ENCODE data around the gene SPTA1.
"Not testable (repeated sequence)": the region's sequence is repeated elsewhere in the genome, so short reads cannot be mapped to it uniquely, and the experiment has no call there.

SPTA1 gene

GRCh38 chr1:158700552-158700951, 14.0 kb upstream of the SPTA1 start, which contains the start of gene OR6K2:
Gene OR6K2 (minus strand): TSS chr1:158700652. CDS start chr1:158700652, 0 bp downstream.
- ATAC-seq (replicated peaks) (no peak), DNase-seq (no peak)
- Mint-ChIP-seq H3K27me3 (peaks cover 23 to 29% of the 10 kb centered on the region in 2 donors), H3K27ac (no peak within 1 kb of the TSS), H3K9me3 (no peaks in the 10 kb centered on the region), H3K4me3 (no peak within 1 kb of the TSS), H3K4me1 (ENCODE audit: low read depth in 2 of 2) (no peaks in the 10 kb centered on the region), H3K36me3 (ENCODE audit: insufficient read depth) (no peaks in the 10 kb centered on the region)

DNA sequence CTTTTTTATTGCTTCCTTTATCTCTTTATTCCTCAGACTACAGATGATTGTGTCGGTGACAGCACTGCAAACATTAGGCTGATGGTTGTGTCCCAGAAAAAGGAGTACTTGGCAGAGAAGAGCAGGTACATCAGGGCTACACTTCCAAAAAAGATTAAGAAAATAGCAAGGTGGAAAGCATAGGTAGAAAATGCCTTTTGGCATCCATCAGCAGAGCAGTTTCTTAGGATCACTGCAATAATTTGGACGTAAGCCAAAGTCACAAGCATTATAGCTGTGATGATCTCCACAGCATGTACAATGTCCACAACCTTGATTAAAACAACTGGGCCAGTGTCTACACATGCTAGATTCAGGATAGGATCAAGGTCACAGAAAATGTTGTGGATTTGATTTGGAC, 8.1 kb upstream of the SPTA1 start:
- Mint-ChIP-seq H3K27me3 (peaks cover 22 to 37% of the 10 kb centered on the region in 2 donors), H3K4me3 (no peak overlapping the region), H3K36me3 (ENCODE audit: insufficient read depth) (no peaks in the 10 kb centered on the region), H3K27ac (no peak overlapping the region), H3K9me3 (no peaks in the 10 kb centered on the region), H3K4me1 (ENCODE audit: low read depth in 2 of 2) (no peaks in the 10 kb centered on the region)
- DNase-seq, result no peak
- no peak for ATAC-seq (replicated peaks)

GRCh38 chr1:158692356-158692755, 5.8 kb upstream of the SPTA1 start:
- Mint-ChIP-seq H3K36me3 (ENCODE audit: insufficient read depth) (no peaks in the 10 kb centered on the region), H3K9me3 (no peaks in the 10 kb centered on the region), H3K4me3 (no peak overlapping the region), H3K4me1 (ENCODE audit: low read depth in 2 of 2) (no peaks in the 10 kb centered on the region), H3K27me3 (peaks cover 18 to 45% of the 10 kb centered on the region in 2 donors), H3K27ac (no peak overlapping the region)
- DNase-seq, result no peak
- no peak for ATAC-seq (replicated peaks)

DNA sequence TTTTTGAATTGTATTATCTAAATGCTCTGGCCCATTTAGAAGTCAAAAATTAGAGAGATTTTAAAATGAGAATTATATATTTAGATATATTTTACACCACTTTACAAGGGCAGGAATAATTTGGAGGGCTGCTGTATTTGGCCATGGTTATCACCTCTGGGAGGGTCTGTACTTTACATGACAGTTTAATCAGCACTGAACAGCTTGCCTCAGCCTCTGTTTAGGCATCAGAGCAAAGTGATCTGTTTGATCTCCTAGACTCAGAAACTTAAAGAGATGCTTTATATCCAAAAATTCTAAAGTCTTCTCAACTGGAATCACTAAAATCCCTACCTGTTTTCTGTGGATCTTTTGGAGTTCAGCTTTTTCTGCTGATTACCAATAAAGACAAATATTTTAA, 5.4 kb upstream of the SPTA1 start:
- Mint-ChIP-seq H3K36me3 (ENCODE audit: insufficient read depth) (no peaks in the 10 kb centered on the region), H3K4me1 (ENCODE audit: low read depth in 2 of 2) (no peaks in the 10 kb centered on the region), H3K27ac (no peak overlapping the region), H3K27me3 (peaks cover 22 to 45% of the 10 kb centered on the region in 2 donors), H3K4me3 (no peak overlapping the region), H3K9me3 (no peaks in the 10 kb centered on the region)
- no peak for ATAC-seq (replicated peaks)
- DNase-seq, result no peak

DNA sequence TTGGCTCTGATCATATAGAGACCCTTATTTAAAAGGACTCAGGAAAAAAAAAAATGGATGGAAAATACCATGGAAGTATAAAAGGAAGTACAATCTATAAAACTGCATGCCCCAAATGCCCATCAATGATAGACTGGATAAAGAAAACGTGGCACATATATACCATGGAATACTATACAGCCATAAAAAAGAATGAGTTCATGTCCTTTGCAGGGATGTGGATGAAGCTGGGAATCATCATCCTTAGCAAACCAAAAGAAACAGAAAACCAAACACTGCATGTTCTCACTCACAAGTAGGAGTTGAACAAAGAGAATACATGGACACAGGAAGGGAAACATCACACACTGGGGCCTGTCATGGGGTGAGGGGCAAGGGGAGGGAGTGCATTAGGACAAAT, 4.6 kb upstream of the SPTA1 start:
- not testable (repeated sequence) for H3K9me3 Mint-ChIP-seq; H3K27ac Mint-ChIP-seq; H3K4me1 Mint-ChIP-seq (ENCODE audit: low read depth in 2 of 2); H3K4me3 Mint-ChIP-seq; DNase-seq; ATAC-seq (replicated peaks); H3K36me3 Mint-ChIP-seq (ENCODE audit: insufficient read depth)
- peaks cover 27 to 47% of the 10 kb centered on the region in 2 donors for H3K27me3 Mint-ChIP-seq

GRCh38 chr1:158689875-158690274, 3.4 kb upstream of the SPTA1 start:
- no peaks in the 10 kb centered on the region for H3K4me1 Mint-ChIP-seq (ENCODE audit: low read depth in 2 of 2)
- no peaks in the 10 kb centered on the region for H3K9me3 Mint-ChIP-seq
- no peak overlapping the region for H3K4me3 Mint-ChIP-seq
- H3K27ac Mint-ChIP-seq, result no peak overlapping the region
- DNase-seq (no peak), ATAC-seq (replicated peaks) (no peak)
- H3K36me3 Mint-ChIP-seq (ENCODE audit: insufficient read depth), result no peaks in the 10 kb centered on the region
- H3K27me3 Mint-ChIP-seq, result peaks cover 30 to 44% of the 10 kb centered on the region in 2 donors

- no peak for DNase-seq
- no peak for ATAC-seq (replicated peaks)
- Mint-ChIP-seq H3K4me3 (no peak overlapping the region), H3K4me1 (ENCODE audit: low read depth in 2 of 2) (no peaks in the 10 kb centered on the region), H3K9me3 (no peaks in the 10 kb centered on the region), H3K36me3 (ENCODE audit: insufficient read depth) (no peaks in the 10 kb centered on the region), H3K27ac (no peak overlapping the region), H3K27me3 (peaks cover 30 to 47% of the 10 kb centered on the region in 2 donors)
Measured at GRCh38 chr1:158689110-158689509, 2.6 kb upstream of the SPTA1 start.

DNA sequence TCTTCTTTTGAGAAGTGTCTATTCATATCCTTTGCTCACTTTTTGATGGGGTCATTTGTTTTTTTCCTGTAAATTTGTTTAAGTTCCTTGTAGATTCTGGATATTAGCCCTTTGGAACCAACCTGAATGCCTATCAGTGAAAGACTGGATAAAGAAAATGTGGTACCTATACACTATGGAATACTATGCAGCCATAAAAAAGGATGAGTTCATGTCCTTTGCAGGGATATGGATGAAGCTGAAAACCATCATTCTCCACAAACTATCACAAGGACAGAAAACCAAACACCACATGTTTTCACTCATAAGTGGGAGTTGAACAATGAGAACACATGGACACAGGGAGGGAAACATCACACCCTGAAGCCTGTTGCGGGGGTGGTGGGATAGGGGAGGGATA, 1.8 kb upstream of the SPTA1 start:
- H3K36me3 Mint-ChIP-seq (ENCODE audit: insufficient read depth); H3K4me1 Mint-ChIP-seq (ENCODE audit: low read depth in 2 of 2); DNase-seq; H3K27ac Mint-ChIP-seq; ATAC-seq (replicated peaks); H3K9me3 Mint-ChIP-seq; H3K4me3 Mint-ChIP-seq: not testable (repeated sequence)
- peaks cover 37 to 49% of the 10 kb centered on the region in 2 donors for H3K27me3 Mint-ChIP-seq

- ATAC-seq (replicated peaks) (no peak), DNase-seq (no peak)
- Mint-ChIP-seq H3K27me3 (peaks cover 46 to 53% of the 10 kb centered on the region in 2 donors), H3K4me1 (ENCODE audit: low read depth in 2 of 2) (no peaks in the 10 kb centered on the region), H3K36me3 (ENCODE audit: insufficient read depth) (no peaks in the 10 kb centered on the region), H3K27ac (no peak overlapping the region), H3K9me3 (no peaks in the 10 kb centered on the region), H3K4me3 (no peak overlapping the region)
Measured at GRCh38 chr1:158687037-158687436, 522 bp upstream of the SPTA1 start.

DNA sequence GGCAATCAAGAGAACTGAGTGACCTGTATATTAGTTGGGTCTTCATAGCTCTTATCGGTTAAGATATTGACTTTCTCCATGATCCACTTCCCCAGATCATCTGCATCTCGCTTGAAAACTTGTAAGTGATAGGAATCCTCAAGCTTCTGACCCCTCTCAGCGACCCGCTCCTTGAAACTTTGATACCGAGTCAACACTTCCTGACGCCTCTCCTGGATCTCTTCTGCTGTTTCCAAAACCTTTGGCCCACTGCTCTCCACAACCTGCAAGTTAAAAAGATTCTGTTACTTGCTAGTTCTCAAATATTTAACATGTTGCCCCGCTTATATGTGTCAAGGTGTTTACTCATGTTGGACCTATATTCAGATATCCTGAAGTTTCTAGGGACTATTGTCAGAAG, 1.4 kb downstream of the SPTA1 start:
- peaks cover 47 to 53% of the 10 kb centered on the region in 2 donors for H3K27me3 Mint-ChIP-seq
- no peak for DNase-seq
- no peaks in the 10 kb centered on the region for H3K4me1 Mint-ChIP-seq (ENCODE audit: low read depth in 2 of 2)
- no peaks in the 10 kb centered on the region for H3K36me3 Mint-ChIP-seq (ENCODE audit: insufficient read depth)
- H3K9me3 Mint-ChIP-seq, result no peaks in the 10 kb centered on the region
- ATAC-seq (replicated peaks), result no peak
- H3K4me3 Mint-ChIP-seq, result no peak overlapping the region
- no peak overlapping the region for H3K27ac Mint-ChIP-seq

GRCh38 chr1:158681606-158682005, 4.9 kb downstream of the SPTA1 start:
- Mint-ChIP-seq H3K27me3 (peaks cover 35 to 41% of the 10 kb centered on the region in 2 donors), H3K36me3 (ENCODE audit: insufficient read depth) (no peaks in the 10 kb centered on the region), H3K4me3 (no peak overlapping the region), H3K4me1 (ENCODE audit: low read depth in 2 of 2) (no peaks in the 10 kb centered on the region), H3K9me3 (no peaks in the 10 kb centered on the region), H3K27ac (no peak overlapping the region)
- ATAC-seq (replicated peaks) (no peak), DNase-seq (no peak)

DNA sequence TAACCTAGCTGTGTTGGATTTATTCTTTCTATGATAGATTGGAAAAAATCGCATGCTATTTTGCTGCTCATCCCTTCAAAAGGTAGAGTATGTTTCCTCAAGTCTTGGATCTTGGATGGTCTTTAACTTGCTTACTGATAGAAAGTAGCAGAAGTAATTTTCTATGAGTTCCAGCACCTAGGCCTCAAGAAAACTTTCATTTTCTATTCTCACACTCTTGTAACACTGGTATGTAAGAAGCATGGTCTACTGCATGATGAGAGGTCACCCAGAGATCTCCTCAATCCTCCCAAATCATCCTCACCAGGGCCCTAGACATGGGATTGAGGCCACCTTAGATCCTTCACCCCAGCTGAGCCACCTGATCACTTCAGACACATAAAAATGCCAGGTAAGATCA, 7.2 kb downstream of the SPTA1 start:
- Mint-ChIP-seq H3K27ac (no peak overlapping the region), H3K9me3 (no peaks in the 10 kb centered on the region), H3K4me3 (no peak overlapping the region), H3K36me3 (ENCODE audit: insufficient read depth) (no peaks in the 10 kb centered on the region), H3K27me3 (peaks cover 22 to 28% of the 10 kb centered on the region in 2 donors), H3K4me1 (ENCODE audit: low read depth in 2 of 2) (peaks cover 2 to 4% of the 10 kb centered on the region in 2 donors)
- no peak for DNase-seq
- no peak for ATAC-seq (replicated peaks)

DNA sequence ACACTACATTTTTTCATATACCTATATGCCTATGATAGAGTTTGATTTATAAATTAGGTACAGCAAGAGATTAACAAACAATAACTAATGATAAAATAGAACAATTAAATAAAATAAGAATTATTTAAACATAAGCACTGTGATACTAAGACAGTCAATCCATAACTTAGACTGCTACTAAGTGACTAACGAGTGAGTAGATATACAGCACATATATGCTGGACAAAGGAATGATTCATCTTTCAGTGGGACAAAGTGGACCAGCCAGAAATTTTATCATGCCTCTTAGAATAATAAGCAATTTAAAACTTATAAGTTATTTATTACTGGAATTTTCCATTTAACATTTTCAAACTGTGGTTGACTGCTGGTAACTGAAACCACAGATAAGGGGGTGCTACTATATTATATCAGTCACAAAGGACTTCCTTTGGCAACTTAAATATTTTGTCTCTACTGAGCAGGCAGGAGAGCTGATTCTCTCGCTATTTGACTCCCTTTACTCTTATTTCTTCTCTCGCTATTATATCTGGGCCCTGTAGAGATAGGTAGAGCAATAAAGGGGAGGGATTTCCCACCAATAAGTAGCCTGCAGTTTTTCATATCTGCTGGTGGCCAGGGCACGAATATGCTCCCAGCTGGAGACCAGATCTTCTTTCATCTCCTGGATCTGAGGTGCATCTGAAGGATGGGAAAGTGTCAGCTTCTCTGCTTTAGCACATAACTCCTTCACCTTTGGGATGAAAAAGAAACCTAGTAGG, 10.8 kb downstream of the SPTA1 start:
- Mint-ChIP-seq H3K27me3 (peaks cover 11 to 18% of the 10 kb centered on the region in 2 donors), H3K4me3 (no peak overlapping the region), H3K36me3 (ENCODE audit: insufficient read depth) (no peaks in the 10 kb centered on the region), H3K9me3 (no peaks in the 10 kb centered on the region), H3K27ac (no peak overlapping the region), H3K4me1 (ENCODE audit: low read depth in 2 of 2) (peaks cover 2 to 4% of the 10 kb centered on the region in 2 donors)
- no peak for DNase-seq
- no peak for ATAC-seq (replicated peaks)

DNA sequence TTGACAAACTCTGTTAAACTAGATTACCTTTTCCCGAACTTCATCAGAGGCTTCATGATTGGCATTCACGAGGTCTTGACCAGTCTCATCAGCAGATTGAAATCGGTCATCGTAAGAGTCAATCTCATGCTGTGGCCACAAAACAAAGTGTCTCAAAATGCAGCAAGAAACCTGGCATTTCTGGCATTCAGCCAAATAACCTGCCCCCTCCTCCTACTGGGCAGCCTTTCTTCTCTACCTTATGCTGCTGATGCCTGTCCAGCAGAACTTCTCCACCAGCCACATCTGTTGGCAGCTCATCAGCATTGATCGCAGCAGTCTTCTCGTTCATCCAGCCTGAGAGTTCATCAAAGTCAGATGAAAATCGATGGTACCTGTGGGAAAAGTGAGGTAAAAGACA, 12.2 kb downstream of the SPTA1 start:
- H3K4me3 Mint-ChIP-seq, result no peak overlapping the region
- no peak overlapping the region for H3K27ac Mint-ChIP-seq
- no peaks in the 10 kb centered on the region for H3K9me3 Mint-ChIP-seq
- ATAC-seq (replicated peaks), result no peak
- no peaks in the 10 kb centered on the region for H3K36me3 Mint-ChIP-seq (ENCODE audit: insufficient read depth)
- DNase-seq, result no peak
- peaks cover 14 to 16% of the 10 kb centered on the region in 2 donors for H3K27me3 Mint-ChIP-seq
- H3K4me1 Mint-ChIP-seq (ENCODE audit: low read depth in 2 of 2), result peaks cover 2 to 4% of the 10 kb centered on the region in 2 donors

Measured in effector memory CD8-positive, alpha-beta T cell (primary cell).